ENCODE data around the gene KLC4. TPM values are rescaled to one million over a fixed set of nuclear protein-coding genes. Genes with fewer than 3 reads are reported as not detected.
"Not testable (repeated sequence)": the region's sequence is repeated elsewhere in the genome, so short reads cannot be mapped to it uniquely, and the experiment has no call there.

KLC4 gene
- total RNA-seq, 1 donor from 2014 or later: 8.8 TPM

GRCh38 chr6:43077981-43078511 lies 18.6 kb downstream of the KLC4 start:
- no peak for TF ChIP-seq CTCF (conservative IDR thresholded peaks at IDR 0.05; ENCODE audit: low read depth, low read length)

GRCh38 chr6:43078691-43079090 lies 19.3 kb downstream of the KLC4 start:
- DNase-seq (ENCODE audit: low read depth): no peak
- TF ChIP-seq CTCF (conservative IDR thresholded peaks at IDR 0.05; ENCODE audit: low read depth, low read length): no peak
- no peak overlapping the region for H3K4me3 ChIP-seq (ENCODE audit: low read depth, low read length)

More at GRCh38 chr6:43077981-43078511, 18.6 kb downstream of the KLC4 start:
- no peak for DNase-seq (ENCODE audit: low read depth)
- peak overlapping the region; percentile 77 for H3K4me3 ChIP-seq (ENCODE audit: low read depth, low read length)

GRCh38 chr6:43081043-43081442 lies 21.6 kb downstream of the KLC4 start:
- H3K4me3 ChIP-seq (ENCODE audit: low read depth, low read length): no peak overlapping the region
- no peak for TF ChIP-seq CTCF (conservative IDR thresholded peaks at IDR 0.05; ENCODE audit: low read depth, low read length)
- DNase-seq (ENCODE audit: low read depth): no peak

GRCh38 chr6:43081922-43082321 lies 22.5 kb downstream of the KLC4 start:
- not testable (repeated sequence) for H3K4me3 ChIP-seq (ENCODE audit: low read depth, low read length); DNase-seq (ENCODE audit: low read depth)

- H3K4me3 ChIP-seq (ENCODE audit: low read depth, low read length): no peak overlapping the region
- no peak for TF ChIP-seq CTCF (conservative IDR thresholded peaks at IDR 0.05; ENCODE audit: low read depth, low read length)
- DNase-seq (ENCODE audit: low read depth): no peak
Measured at GRCh38 chr6:43082806-43083655, 23.6 kb downstream of the KLC4 start.

- DNase-seq (ENCODE audit: low read depth): no peak
- TF ChIP-seq CTCF (conservative IDR thresholded peaks at IDR 0.05; ENCODE audit: low read depth, low read length): no peak
- no peak overlapping the region for H3K4me3 ChIP-seq (ENCODE audit: low read depth, low read length)
Measured at GRCh38 chr6:43086022-43086658, 26.7 kb downstream of the KLC4 start.

GRCh38 chr6:43088654-43089056 lies 29.2 kb downstream of the KLC4 start:
- no peak overlapping the region for H3K4me3 ChIP-seq (ENCODE audit: low read depth, low read length)
- no peak for DNase-seq (ENCODE audit: low read depth)
- TF ChIP-seq CTCF (conservative IDR thresholded peaks at IDR 0.05; ENCODE audit: low read depth, low read length): no peak

Measured in epithelial cell of proximal tubule (primary cell).